Frontal cortex (tissue), 4 donors: ENCODE measurements around the gene ULK4. TPM values are rescaled to one million over a fixed set of nuclear protein-coding genes. Genes with fewer than 3 reads are reported as not detected.
"Not testable (repeated sequence)": the region's sequence is repeated elsewhere in the genome, so short reads cannot be mapped to it uniquely, and the experiment has no call there.

Experiments
- DNase-seq, 2 donors: peaks; one replicate each; pipeline ENCODE4 v3.0.0; 2012; ENCODE audit warnings: low spot score in 2 of 2
- FAIRE-seq: peaks from 2 replicates; lab custom pipeline; 2012; peaks lifted over from hg19 to GRCh38; lab: Jason Lieb, UNC
- total RNA-seq: library from RNA; depleted of rRNA; stranded (reverse); fragments of >200 nt; gene quantifications from one replicate; pipeline ENCODE4 v1.2.3, GENCODE V29; 2014
- donor health status: control.
- donor health status: control.
- donor health status: control.

ULK4 gene
- total RNA-seq, 1 donor from 2014 or later: 17.5 TPM

DNA sequence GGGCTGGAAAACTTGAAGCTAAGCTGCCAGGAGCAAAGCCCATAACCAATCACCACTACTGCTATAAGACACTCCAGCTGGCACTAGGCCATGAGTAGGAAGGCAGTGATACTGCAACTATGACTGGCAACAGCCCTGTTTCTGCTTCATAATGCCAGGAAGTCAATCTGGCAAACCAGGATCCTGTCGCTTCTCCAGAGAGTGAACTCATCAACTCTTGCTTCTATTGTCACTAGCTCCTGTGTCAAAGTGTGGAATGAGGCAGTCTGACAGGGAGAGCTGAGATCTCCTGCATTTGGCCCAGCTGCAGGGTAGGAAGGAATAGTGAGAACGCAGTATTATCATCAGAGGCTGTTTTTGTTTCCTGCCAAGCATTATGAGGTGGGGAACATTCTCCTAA is 657.3 kb downstream of the ULK4 start:
- no peak for DNase-seq
- FAIRE-seq: no peak

- no peak for DNase-seq
- FAIRE-seq: no peak
Measured at GRCh38 chr3:41302295-41302694, 659.6 kb downstream of the ULK4 start.

- FAIRE-seq (no peak), DNase-seq (no peak)
Measured at GRCh38 chr3:41301548-41301947, 660.4 kb downstream of the ULK4 start.

GRCh38 chr3:41299036-41299435 is 662.9 kb downstream of the ULK4 start:
- no peak for FAIRE-seq

DNA sequence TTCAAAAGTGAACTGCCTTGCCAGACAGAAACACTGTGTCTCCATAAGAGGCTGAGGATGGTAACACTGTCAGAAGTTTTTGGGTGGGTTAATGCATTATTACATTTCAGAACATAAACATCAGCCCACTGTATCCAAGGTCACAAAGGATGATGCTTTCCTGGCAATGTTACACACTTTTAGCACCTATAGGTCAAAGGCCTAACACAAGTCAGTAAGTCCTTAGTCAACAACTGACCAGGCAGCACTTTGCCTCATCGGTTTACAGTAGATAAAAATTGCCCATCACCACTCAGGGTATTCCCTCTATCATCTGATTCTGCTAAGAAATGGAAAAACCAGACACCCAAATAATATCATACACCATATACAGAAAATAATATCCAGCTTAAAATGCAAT is 664.2 kb downstream of the ULK4 start:
- FAIRE-seq: no peak
- no peak for DNase-seq

More at GRCh38 chr3:41299036-41299435, 662.9 kb downstream of the ULK4 start:
- DNase-seq: no peak

- FAIRE-seq: no peak
- DNase-seq: no peak
Measured at GRCh38 chr3:41296556-41296955, 665.3 kb downstream of the ULK4 start.

GRCh38 chr3:41295740-41296139 is 666.2 kb downstream of the ULK4 start:
- FAIRE-seq (no peak), DNase-seq (no peak)

GRCh38 chr3:41293169-41293681 is 668.7 kb downstream of the ULK4 start:
- no peak for FAIRE-seq
- DNase-seq: no peak

GRCh38 chr3:41290736-41291135 is 671.2 kb downstream of the ULK4 start:
- DNase-seq: no peak
- no peak for FAIRE-seq

- FAIRE-seq: no peak
- no peak for DNase-seq
Measured at GRCh38 chr3:41290306-41290705, 671.6 kb downstream of the ULK4 start.

DNA sequence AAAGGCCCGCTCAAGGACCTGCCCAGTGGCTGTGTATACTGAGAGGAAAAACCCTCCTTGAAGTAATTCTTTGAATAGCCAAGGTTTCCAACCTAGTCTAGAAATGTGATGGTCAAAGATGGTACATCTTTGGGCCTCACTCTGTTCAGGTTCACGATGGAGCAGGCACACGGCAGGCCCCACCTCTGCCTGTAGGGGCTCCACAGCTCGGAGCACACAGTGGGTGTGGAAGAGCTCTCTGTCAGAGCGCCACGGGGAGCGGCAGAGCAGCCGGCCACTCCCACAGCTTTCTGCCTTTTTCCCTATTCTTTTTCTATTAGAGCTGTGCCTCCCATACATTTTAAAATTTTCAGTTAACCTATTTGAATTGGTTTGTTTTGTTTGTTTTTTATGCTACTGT is 673.1 kb downstream of the ULK4 start:
- no peak for DNase-seq
- no peak for FAIRE-seq

GRCh38 chr3:41286305-41286704 is 675.6 kb downstream of the ULK4 start:
- DNase-seq: no peak
- FAIRE-seq: no peak

DNA sequence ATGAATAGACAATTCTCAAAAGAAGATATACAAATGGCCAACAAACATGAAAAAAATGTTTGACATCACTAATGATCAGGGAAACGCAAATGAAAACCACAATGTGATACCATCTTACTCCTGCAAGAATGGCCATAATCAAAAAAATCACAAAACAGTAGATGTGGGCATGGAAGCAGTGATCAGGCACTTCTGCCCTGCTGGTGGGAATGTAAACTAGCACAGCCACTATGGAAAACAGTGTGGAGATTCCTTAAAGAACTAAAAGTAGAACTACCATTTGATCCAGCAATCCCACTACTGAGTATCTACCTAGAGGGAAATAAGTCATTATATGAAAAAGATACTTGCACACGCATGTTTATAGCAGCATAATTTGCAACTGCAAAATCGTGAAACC is 677.0 kb downstream of the ULK4 start:
- FAIRE-seq, DNase-seq: not testable (repeated sequence)

DNA sequence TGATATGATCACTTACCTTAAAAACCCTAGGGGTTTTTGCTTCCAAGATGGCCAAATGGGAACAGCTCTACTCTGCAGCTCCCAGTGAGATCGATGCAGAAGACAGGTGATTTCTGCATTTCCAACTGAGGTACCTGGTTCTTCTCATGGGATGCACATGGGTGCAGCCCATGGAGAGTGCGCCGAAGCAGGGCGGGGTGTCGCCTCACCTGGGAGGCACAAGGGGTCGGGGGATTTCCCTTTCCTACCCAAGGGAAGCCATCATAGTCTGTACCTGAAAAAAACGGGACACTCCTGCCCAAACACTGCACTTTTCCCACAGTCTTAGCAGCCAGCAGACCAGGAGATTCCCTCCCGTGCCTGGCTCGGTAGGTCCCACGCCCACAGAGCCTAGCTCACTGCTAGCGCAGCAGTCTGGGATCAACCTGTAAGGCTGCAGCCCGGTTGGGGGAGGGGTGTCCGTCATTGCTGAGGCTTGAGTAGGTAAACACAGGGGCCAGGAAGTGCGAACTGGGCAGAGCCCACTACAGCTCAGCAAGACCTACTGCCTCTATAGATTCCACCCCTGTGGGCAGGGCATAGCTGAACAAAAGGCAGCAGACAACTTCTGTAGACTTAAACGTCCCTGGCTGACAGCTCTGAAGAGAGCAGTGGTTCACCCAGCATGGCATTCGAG is 684.0 kb downstream of the ULK4 start:
- FAIRE-seq (no peak), DNase-seq (no peak)

DNA sequence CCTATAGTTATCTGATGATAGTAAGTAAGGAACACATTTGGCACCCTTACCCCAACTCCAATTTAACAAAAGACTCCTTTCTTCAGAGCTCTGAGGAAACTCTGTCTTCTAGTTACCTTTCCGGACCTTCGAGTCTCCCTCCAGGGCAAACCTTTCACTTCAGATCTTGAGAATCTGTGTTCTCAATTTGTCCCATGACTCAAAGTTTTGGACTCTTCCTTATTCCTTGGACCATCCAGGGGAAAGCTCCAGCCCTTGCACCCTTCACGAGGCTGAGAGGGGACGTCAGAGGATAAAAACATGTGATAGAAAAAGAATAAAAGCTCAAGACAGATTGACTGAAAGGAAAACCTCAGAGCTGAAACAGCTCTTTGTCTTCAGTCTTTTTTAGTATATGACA is 685.7 kb downstream of the ULK4 start:
- FAIRE-seq (no peak), DNase-seq (no peak)

DNA sequence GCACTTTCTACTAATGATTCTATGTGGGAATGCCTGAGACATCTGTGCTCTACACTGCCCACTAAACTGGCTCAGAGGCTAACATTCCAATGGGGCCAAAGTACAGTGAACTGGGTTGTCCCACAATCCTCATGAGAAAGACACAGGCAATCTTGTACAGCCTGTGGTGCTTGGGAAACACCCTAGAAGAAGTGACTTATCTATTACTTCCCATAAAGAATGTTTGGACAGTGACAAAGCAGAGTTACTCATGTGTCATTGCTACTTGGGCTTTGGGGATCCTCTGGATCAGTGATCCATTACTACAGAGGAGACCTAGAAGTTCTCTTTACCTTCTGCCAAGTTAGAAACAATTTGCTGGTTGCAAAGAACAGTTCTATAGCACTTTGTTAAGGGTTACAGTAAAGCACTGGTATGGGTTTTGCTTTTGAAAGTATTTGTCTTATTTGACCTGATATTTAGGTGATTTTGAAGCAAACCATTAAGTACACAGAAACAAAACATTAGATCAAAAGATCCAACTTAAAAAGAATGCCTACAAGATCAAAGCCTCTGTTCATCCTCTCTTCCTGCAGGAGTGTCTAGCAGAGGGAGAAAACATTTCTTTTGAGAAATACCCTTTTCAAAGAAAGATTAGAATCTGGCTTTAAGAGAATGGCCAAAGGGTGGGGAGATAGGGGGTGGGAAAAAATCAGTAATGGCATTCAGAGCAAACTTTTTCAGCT is 686.8 kb downstream of the ULK4 start:
- DNase-seq (no peak), FAIRE-seq (no peak)

GRCh38 chr3:41272667-41273066 is 689.2 kb downstream of the ULK4 start:
- FAIRE-seq (no peak), DNase-seq (no peak)

DNA sequence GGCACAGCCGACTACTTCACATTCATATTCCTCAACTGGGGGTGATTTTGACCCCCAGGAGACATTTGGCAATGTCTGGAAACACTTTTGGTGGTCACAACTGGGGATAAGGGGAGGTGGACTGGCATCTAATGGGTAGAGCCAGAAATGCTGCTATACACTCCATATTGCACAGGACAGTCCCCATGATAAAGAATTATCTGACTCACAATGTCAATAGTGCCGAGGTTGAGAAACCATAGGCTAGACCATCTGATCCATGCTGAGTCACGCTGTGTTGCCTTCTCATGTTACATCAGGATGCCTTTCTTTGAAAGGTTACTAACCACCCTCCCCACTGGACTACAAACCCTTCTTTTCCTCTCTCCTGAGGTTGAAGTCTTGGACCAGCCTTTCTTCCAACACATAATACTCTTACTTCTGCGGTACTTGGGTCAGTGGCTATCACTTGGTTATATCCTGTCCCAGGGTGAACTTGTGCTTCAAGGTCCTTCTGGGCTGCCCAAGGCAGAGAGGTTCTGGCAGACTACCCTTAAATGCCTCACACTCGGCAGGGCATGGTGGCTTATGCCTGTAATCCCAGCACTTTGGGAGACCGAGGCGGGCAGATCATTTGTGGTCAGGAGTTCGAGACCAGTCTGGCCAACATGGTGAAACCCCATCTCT is 693.8 kb downstream of the ULK4 start:
- no peak for DNase-seq
- FAIRE-seq: no peak

GRCh38 chr3:41265823-41266273 is 696.1 kb downstream of the ULK4 start:
- FAIRE-seq (no peak), DNase-seq (no peak)

GRCh38 chr3:41265011-41265545 is 696.8 kb downstream of the ULK4 start:
- DNase-seq: no peak
- no peak for FAIRE-seq

- DNase-seq: no peak
- FAIRE-seq: no peak
Measured at GRCh38 chr3:41260063-41260450, 701.8 kb downstream of the ULK4 start.
